RPMI8226 (cell line): Measurements from ENCODE around the gene ANK2.
"Not testable (repeated sequence)": the region's sequence is repeated elsewhere in the genome, so short reads cannot be mapped to it uniquely, and the experiment has no call there.

ENCODE experiments used
- DNase-seq: peaks from one replicate; pipeline ENCODE4 v3.0.0-alpha.2; 2015

Gene ANK2

GRCh38 chr4:113222471-113222870 lies 173.0 kb downstream of the ANK2 start:
- DNase-seq: no peak

- DNase-seq: no peak
Measured at GRCh38 chr4:113223001-113223400, 173.5 kb downstream of the ANK2 start.

- DNase-seq: no peak
Measured at GRCh38 chr4:113232194-113232593, 182.7 kb downstream of the ANK2 start.

GRCh38 chr4:113236916-113237315 lies 187.5 kb downstream of the ANK2 start:
- no peak for DNase-seq

GRCh38 chr4:113243312-113243711 lies 193.9 kb downstream of the ANK2 start:
- no peak for DNase-seq

GRCh38 chr4:113244747-113245146 lies 195.3 kb downstream of the ANK2 start:
- DNase-seq: not testable (repeated sequence)

- DNase-seq: no peak
Measured at GRCh38 chr4:113248320-113248719, 198.9 kb downstream of the ANK2 start.

- no peak for DNase-seq
Measured at GRCh38 chr4:113255628-113256027, 206.2 kb downstream of the ANK2 start.

- no peak for DNase-seq
Measured at GRCh38 chr4:113256946-113257345, 207.5 kb downstream of the ANK2 start.

GRCh38 chr4:113260688-113261087 lies 211.2 kb downstream of the ANK2 start:
- DNase-seq: no peak

- no peak for DNase-seq
Measured at GRCh38 chr4:113263274-113263673, 213.8 kb downstream of the ANK2 start.

GRCh38 chr4:113270520-113271319 lies 221.3 kb downstream of the ANK2 start:
- no peak for DNase-seq

- no peak for DNase-seq
Measured at GRCh38 chr4:113272523-113272922, 223.1 kb downstream of the ANK2 start.

GRCh38 chr4:113273721-113274220 lies 224.3 kb downstream of the ANK2 start:
- no peak for DNase-seq

GRCh38 chr4:113276464-113277170 lies 227.2 kb downstream of the ANK2 start:
- DNase-seq: no peak

GRCh38 chr4:113278324-113278934 lies 229.0 kb downstream of the ANK2 start:
- peak; percentile 38 for DNase-seq

- no peak for DNase-seq
Measured at GRCh38 chr4:113285501-113285900, 236.0 kb downstream of the ANK2 start.

GRCh38 chr4:113288257-113288656 lies 238.8 kb downstream of the ANK2 start:
- DNase-seq: no peak

- no peak for DNase-seq
Measured at GRCh38 chr4:113288696-113289095, 239.2 kb downstream of the ANK2 start.

GRCh38 chr4:113289766-113290165 lies 240.3 kb downstream of the ANK2 start:
- no peak for DNase-seq

GRCh38 chr4:113290666-113291065 lies 241.2 kb downstream of the ANK2 start:
- no peak for DNase-seq

GRCh38 chr4:113292371-113293042 lies 243.1 kb downstream of the ANK2 start:
- DNase-seq: no peak

- no peak for DNase-seq
Measured at GRCh38 chr4:113293043-113293560, 243.6 kb downstream of the ANK2 start.
